Body of pancreas (tissue), 4 donors: ENCODE data around the gene MYBL2. TPM values are rescaled to one million over a fixed set of nuclear protein-coding genes. Genes with fewer than 3 reads are reported as not detected.

Experiments used
- ATAC-seq: fragments of 150-250 bp; one replicate; pipeline ENCODE4 v1.9.1; 2016
- DNase-seq, 4 donors: peaks; one replicate each; pipeline ENCODE4 v3.0.0-alpha.2; 2019
- H3K27ac ChIP-seq, 4 donors: fragments of 200-600 bp; sonication (generic); 1 replicate in 3 of 4; 2 replicates in 1 of 4; pipeline versions ENCODE4 v1.5.1 to v1.6.1; 2016 to 2019; ENCODE audit warnings: mild to moderate bottlenecking in 1 of 4, mixed read lengths in 1 of 4, moderate library complexity in 1 of 4
- H3K27me3 ChIP-seq, 2 donors: fragments of 200-600 bp; sonication (generic); one replicate each; pipeline ENCODE4 v1.6.0; 2016; ENCODE audit warnings: mild to moderate bottlenecking in 1 of 2
- H3K36me3 ChIP-seq, 2 donors: fragments of 200-600 bp; sonication (generic); replicated peaks in 1 of 2; 2 replicates each; pipeline ENCODE4 v1.5.1; 2016; ENCODE audit warnings: low read depth in 2 of 2; ENCODE audit not compliant: insufficient read depth in 1 of 2
- H3K4me1 ChIP-seq: fragments of 200-600 bp; sonication (generic); one replicate; pipeline ENCODE4 v1.6.0; 2016
- H3K4me3 ChIP-seq, 2 donors: fragments of 200-600 bp; sonication (generic); 1 replicate in 1 of 2; 2 replicates in 1 of 2; pipeline ENCODE4 v1.5.1; 2016 to 2019
- H3K9me3 ChIP-seq, 3 donors: fragments of 200-600 bp; sonication (generic); 1 replicate in 2 of 3; 2 replicates in 1 of 3; pipeline ENCODE4 v1.5.1; 2016
- CTCF ChIP-seq, 7 experiments: fragments of 450-650 bp in 4 of 7; fragments of 200-600 bp in 3 of 7; sonication (generic) in 3 of 7; IDR thresholded peaks; one replicate each; pipeline ENCODE4 v1.5.1; 2016 to 2019; ENCODE audit warnings: antibody characterized with exemption in 7 of 7
- POLR2A ChIP-seq, 3 donors: fragments of 450-650 bp; IDR thresholded peaks; one replicate each; pipeline ENCODE4 v1.6.1; 2016; ENCODE audit warnings: antibody characterized with exemption in 3 of 3, mild to moderate bottlenecking in 2 of 3
- WGBS, 2 donors: methylation state at CpG; one replicate each; pipeline ENCODE4 v1.1.5; 2017; 5-methylcytosine and 5-hydroxymethylcytosine counted together
- intact Hi-C: fragments of 100-400 bp; cut with DNase I; formaldehyde crosslinking; loops from one replicate; pipeline ENCODE4 v1.15.1; 2023
- total RNA-seq, 2 donors: library from RNA; depleted of rRNA; stranded (reverse); fragments of >200 nt; gene quantifications; one replicate each; pipeline ENCODE4 v1.1.0, GENCODE V29; 2016

MYBL2 gene
- total RNA-seq, 2 donors from 2014 or later: 3.0 to 3.6 TPM

GRCh38 chr20:43728686-43729255 lies 61.9 kb downstream of the MYBL2 start:
- no peak for DNase-seq
- Histone ChIP-seq H3K36me3 (no peaks in the 10 kb centered on the region), H3K27ac (no peak overlapping the region), H3K4me3 (no peak overlapping the region), H3K9me3 (no peaks in the 10 kb centered on the region), H3K27me3 (no peaks in the 10 kb centered on the region), H3K4me1 (no peaks in the 10 kb centered on the region)
- TF ChIP-seq CTCF (IDR thresholded peaks at IDR 0.05) (no peak), POLR2A (IDR thresholded peaks at IDR 0.05) (no peak)
- WGBS, 2 donors: 63 to 91% methylated on average over 7 of the region's 7 CpGs
- intact Hi-C loops: no loop called here
- ATAC-seq: no peak

GRCh38 chr20:43731469-43731868 lies 64.6 kb downstream of the MYBL2 start:
- no peaks in the 10 kb centered on the region for H3K9me3 ChIP-seq
- H3K4me1 ChIP-seq: no peaks in the 10 kb centered on the region
- no peaks in the 10 kb centered on the region for H3K36me3 ChIP-seq
- ATAC-seq (no peak), DNase-seq (no peak)
- no peaks in the 10 kb centered on the region for H3K27me3 ChIP-seq
- no peak overlapping the region for H3K27ac ChIP-seq
- WGBS, 2 donors: 50 to 65% methylated on average over 1 to 7 of the region's 7 CpGs
- intact Hi-C loops: no loop called here
- no peak for TF ChIP-seq POLR2A (IDR thresholded peaks at IDR 0.05)
- no peak for TF ChIP-seq CTCF (IDR thresholded peaks at IDR 0.05)
- no peak overlapping the region for H3K4me3 ChIP-seq

- intact Hi-C loops: no loop called here
- Histone ChIP-seq H3K27ac (no peak overlapping the region), H3K4me3 (no peak overlapping the region), H3K4me1 (no peaks in the 10 kb centered on the region), H3K36me3 (no peaks in the 10 kb centered on the region), H3K9me3 (no peaks in the 10 kb centered on the region), H3K27me3 (no peaks in the 10 kb centered on the region)
- TF ChIP-seq CTCF (IDR thresholded peaks at IDR 0.05): no peak
- no peak for ATAC-seq
- DNase-seq: no peak
- WGBS, 2 donors: 48 to 52% methylated on average over 4 to 5 of the region's 5 CpGs
These were observed 65.0 kb downstream of the MYBL2 start for GRCh38 chr20:43731927-43732326.

GRCh38 chr20:43736588-43737158 lies 69.8 kb downstream of the MYBL2 start:
- Histone ChIP-seq H3K4me3 (no peak overlapping the region), H3K4me1 (no peaks in the 10 kb centered on the region), H3K9me3 (no peaks in the 10 kb centered on the region), H3K27ac (no peak overlapping the region), H3K36me3 (no peaks in the 10 kb centered on the region), H3K27me3 (no peaks in the 10 kb centered on the region)
- intact Hi-C loops: no loop called here
- WGBS, 2 donors: 41 to 43% methylated on average over 2 of the region's 2 CpGs
- DNase-seq (no peak), ATAC-seq (no peak)
- TF ChIP-seq POLR2A (IDR thresholded peaks at IDR 0.05) (no peak), CTCF (IDR thresholded peaks at IDR 0.05) (no peak)

- 85 to 91% methylated on average over 7 of the region's 7 CpGs for WGBS, 2 donors
- no peaks in the 10 kb centered on the region for H3K4me1 ChIP-seq
- no peak for ATAC-seq
- no peak for TF ChIP-seq POLR2A (IDR thresholded peaks at IDR 0.05)
- TF ChIP-seq CTCF (IDR thresholded peaks at IDR 0.05): no peak
- intact Hi-C loops: no loop called here
- no peak overlapping the region for H3K4me3 ChIP-seq
- no peak overlapping the region for H3K27ac ChIP-seq
- H3K9me3 ChIP-seq: no peaks in the 10 kb centered on the region
- H3K27me3 ChIP-seq: no peaks in the 10 kb centered on the region
- DNase-seq: no peak
- H3K36me3 ChIP-seq: no peaks in the 10 kb centered on the region
These were observed 71.0 kb downstream of the MYBL2 start for GRCh38 chr20:43737925-43738324.
